ENCODE results near the gene P2RX2.

P2RX2 gene

GRCh38 chr12:132593071-132593470 lies 25.5 kb upstream of the P2RX2 start:
- no peak overlapping the region for H3K4me2 ChIP-seq (ENCODE audit: low read length)

GRCh38 chr12:132593521-132593920 lies 25.1 kb upstream of the P2RX2 start:
- Histone ChIP-seq H3K4me1 (ENCODE audit: control insufficient read depth, low read length) (peaks cover 6% of the 10 kb centered on the region), H3K36me3 (ENCODE audit: control insufficient read depth, low read length) (no peaks in the 10 kb centered on the region), H3K27me3 (ENCODE audit: control insufficient read depth, low read length) (no peaks in the 10 kb centered on the region; the same call in 1 of the 2 replicates), H3K4me2 (ENCODE audit: low read length) (no peak overlapping the region), H3K9me3 (ENCODE audit: control insufficient read depth, insufficient read depth, low read length) (no peaks in the 10 kb centered on the region), H3K27ac (ENCODE audit: low read depth, low read length) (no peak overlapping the region), H3K9me2 (replicated peaks; ENCODE audit: control insufficient read depth, low read length) (no peaks in the 10 kb centered on the region), H3K4me3 (ENCODE audit: low read length) (no peak overlapping the region), H4K20me1 (ENCODE audit: control insufficient read depth, insufficient read depth, low read depth, low read length) (no peaks in the 10 kb centered on the region), H3F3A (ENCODE audit: control insufficient read depth, insufficient read depth) (peaks cover 6% of the 10 kb centered on the region; the same call in 1 of the 2 replicates), H3K79me2 (ENCODE audit: control insufficient read depth, low read length) (no peaks in the 10 kb centered on the region)
- no peak for TF ChIP-seq CTCF (IDR thresholded peaks at IDR 0.05; ENCODE audit: low read depth, low read length, poor library complexity, severe bottlenecking)
- TF ChIP-seq EZH2phosphoT487 (IDR thresholded peaks at IDR 0.05; ENCODE audit: borderline replicate concordance, low read length): no peak

More at GRCh38 chr12:132593071-132593470, 25.5 kb upstream of the P2RX2 start:
- H3K9me3 ChIP-seq (ENCODE audit: control insufficient read depth, insufficient read depth, low read length): no peaks in the 10 kb centered on the region
- no peaks in the 10 kb centered on the region for H3K9me2 ChIP-seq (replicated peaks; ENCODE audit: control insufficient read depth, low read length)
- no peaks in the 10 kb centered on the region for H3K79me2 ChIP-seq (ENCODE audit: control insufficient read depth, low read length)
- TF ChIP-seq EZH2phosphoT487 (IDR thresholded peaks at IDR 0.05; ENCODE audit: borderline replicate concordance, low read length) (no peak), CTCF (IDR thresholded peaks at IDR 0.05; ENCODE audit: low read depth, low read length, poor library complexity, severe bottlenecking) (no peak)
- no peak overlapping the region for H3K4me3 ChIP-seq (ENCODE audit: low read length)
- no peaks in the 10 kb centered on the region for H3K36me3 ChIP-seq (ENCODE audit: control insufficient read depth, low read length)
- H3F3A ChIP-seq (ENCODE audit: control insufficient read depth, insufficient read depth): peaks cover 6% of the 10 kb centered on the region; the same call in 1 of the 2 replicates
- H3K27ac ChIP-seq (ENCODE audit: low read depth, low read length): no peak overlapping the region
- no peaks in the 10 kb centered on the region for H4K20me1 ChIP-seq (ENCODE audit: control insufficient read depth, insufficient read depth, low read depth, low read length)
- peaks cover 5% of the 10 kb centered on the region for H3K4me1 ChIP-seq (ENCODE audit: control insufficient read depth, low read length)
- H3K27me3 ChIP-seq (ENCODE audit: control insufficient read depth, low read length): no peaks in the 10 kb centered on the region; the same call in 1 of the 2 replicates

- no peaks in the 10 kb centered on the region for H4K20me1 ChIP-seq (ENCODE audit: control insufficient read depth, insufficient read depth, low read depth, low read length)
- peaks cover 10% of the 10 kb centered on the region for H3K4me1 ChIP-seq (ENCODE audit: control insufficient read depth, low read length)
- no peaks in the 10 kb centered on the region for H3K36me3 ChIP-seq (ENCODE audit: control insufficient read depth, low read length)
- H3K9me2 ChIP-seq (replicated peaks; ENCODE audit: control insufficient read depth, low read length): no peaks in the 10 kb centered on the region
- H3K79me2 ChIP-seq (ENCODE audit: control insufficient read depth, low read length): no peaks in the 10 kb centered on the region
- no peaks in the 10 kb centered on the region for H3K9me3 ChIP-seq (ENCODE audit: control insufficient read depth, insufficient read depth, low read length)
- TF ChIP-seq CTCF (IDR thresholded peaks at IDR 0.05; ENCODE audit: low read depth, low read length, poor library complexity, severe bottlenecking) (no peak), EZH2phosphoT487 (IDR thresholded peaks at IDR 0.05; ENCODE audit: borderline replicate concordance, low read length) (no peak)
- H3K4me2 ChIP-seq (ENCODE audit: low read length): no peak overlapping the region
- H3K27ac ChIP-seq (ENCODE audit: low read depth, low read length): no peak overlapping the region
- no peaks in the 10 kb centered on the region; the same call in 1 of the 2 replicates for H3K27me3 ChIP-seq (ENCODE audit: control insufficient read depth, low read length)
- H3F3A ChIP-seq (ENCODE audit: control insufficient read depth, insufficient read depth): peaks cover 9% of the 10 kb centered on the region
- no peak overlapping the region for H3K4me3 ChIP-seq (ENCODE audit: low read length)
Measured at GRCh38 chr12:132593938-132594358, 24.6 kb upstream of the P2RX2 start.
